ENCODE results near the gene IMMP2L. TPM values are rescaled to one million over a fixed set of nuclear protein-coding genes. Genes with fewer than 3 reads are reported as not detected.
"Not testable (repeated sequence)": the region's sequence is repeated elsewhere in the genome, so short reads cannot be mapped to it uniquely, and the experiment has no call there.

Gene IMMP2L
- total RNA-seq, 3 donors from 2014 or later (not counting 1 experiment from before 2014, with no cell fraction given): 6.9 to 9.2 (median 8.7) TPM

- no peaks in the 10 kb centered on the region for H3K27me3 Mint-ChIP-seq (ENCODE audit: low read depth in 2 of 2)
- H3K9me3 Mint-ChIP-seq: peaks cover 0 to 3% of the 10 kb centered on the region in 2 donors
- Histone ChIP-seq H3K36me3 (ENCODE audit: control insufficient read depth, insufficient read depth, low read length) (no peaks in the 10 kb centered on the region), H3K27me3 (ENCODE audit: control insufficient read depth, insufficient read depth, low read length) (no peaks in the 10 kb centered on the region), H3K27ac (ENCODE audit: low read length) (no peak overlapping the region), H3K4me1 (ENCODE audit: control insufficient read depth, insufficient read depth, low read length) (no peaks in the 10 kb centered on the region), H3K9me3 (ENCODE audit: control insufficient read depth, insufficient read depth, low read length) (no peaks in the 10 kb centered on the region), H3K4me3 (ENCODE audit: low read length) (no peak overlapping the region)
- no peak overlapping the region for H3K4me3 Mint-ChIP-seq
- 94% methylated on average over 3 of the region's 4 CpGs for WGBS (ENCODE audit: insufficient coverage)
- no peak overlapping the region for H3K27ac Mint-ChIP-seq
- no peak for DNase-seq
- ATAC-seq: no peak
- TF ChIP-seq, protein P1, sequence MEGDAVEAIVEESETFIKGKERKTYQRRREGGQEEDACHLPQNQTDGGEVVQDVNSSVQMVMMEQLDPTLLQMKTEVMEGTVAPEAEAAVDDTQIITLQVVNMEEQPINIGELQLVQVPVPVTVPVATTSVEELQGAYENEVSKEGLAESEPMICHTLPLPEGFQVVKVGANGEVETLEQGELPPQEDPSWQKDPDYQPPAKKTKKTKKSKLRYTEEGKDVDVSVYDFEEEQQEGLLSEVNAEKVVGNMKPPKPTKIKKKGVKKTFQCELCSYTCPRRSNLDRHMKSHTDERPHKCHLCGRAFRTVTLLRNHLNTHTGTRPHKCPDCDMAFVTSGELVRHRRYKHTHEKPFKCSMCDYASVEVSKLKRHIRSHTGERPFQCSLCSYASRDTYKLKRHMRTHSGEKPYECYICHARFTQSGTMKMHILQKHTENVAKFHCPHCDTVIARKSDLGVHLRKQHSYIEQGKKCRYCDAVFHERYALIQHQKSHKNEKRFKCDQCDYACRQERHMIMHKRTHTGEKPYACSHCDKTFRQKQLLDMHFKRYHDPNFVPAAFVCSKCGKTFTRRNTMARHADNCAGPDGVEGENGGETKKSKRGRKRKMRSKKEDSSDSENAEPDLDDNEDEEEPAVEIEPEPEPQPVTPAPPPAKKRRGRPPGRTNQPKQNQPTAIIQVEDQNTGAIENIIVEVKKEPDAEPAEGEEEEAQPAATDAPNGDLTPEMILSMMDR (IDR thresholded peaks at IDR 0.05): no peak
- H3K36me3 Mint-ChIP-seq: no peaks in the 10 kb centered on the region
- intact Hi-C loops (cut with micrococcal nuclease): no loop called here
- H3K4me1 Mint-ChIP-seq: no peaks in the 10 kb centered on the region
Measured at GRCh38 chr7:111294494-111294893, 267.8 kb downstream of the IMMP2L start.

GRCh38 chr7:111292026-111292470 lies 270.2 kb downstream of the IMMP2L start:
- H3K27me3 Mint-ChIP-seq (ENCODE audit: low read depth in 2 of 2): no peaks in the 10 kb centered on the region
- H3K36me3 Mint-ChIP-seq: no peaks in the 10 kb centered on the region
- DNase-seq: no peak
- no peak overlapping the region for H3K27ac ChIP-seq (ENCODE audit: low read length)
- no peaks in the 10 kb centered on the region for H3K4me1 ChIP-seq (ENCODE audit: control insufficient read depth, insufficient read depth, low read length)
- no peak overlapping the region for H3K27ac Mint-ChIP-seq
- TF ChIP-seq, protein P1 (IDR thresholded peaks at IDR 0.05): no peak
- H3K4me3 Mint-ChIP-seq: no peak overlapping the region
- H3K4me1 Mint-ChIP-seq: no peaks in the 10 kb centered on the region
- H3K9me3 ChIP-seq (ENCODE audit: control insufficient read depth, insufficient read depth, low read length): no peaks in the 10 kb centered on the region
- no peaks in the 10 kb centered on the region for H3K36me3 ChIP-seq (ENCODE audit: control insufficient read depth, insufficient read depth, low read length)
- no peak overlapping the region for H3K4me3 ChIP-seq (ENCODE audit: low read length)
- no peaks in the 10 kb centered on the region for H3K9me3 Mint-ChIP-seq
- ATAC-seq: no peak
- intact Hi-C loops (cut with micrococcal nuclease): no loop called here
- no peaks in the 10 kb centered on the region for H3K27me3 ChIP-seq (ENCODE audit: control insufficient read depth, insufficient read depth, low read length)
- WGBS (ENCODE audit: insufficient coverage): 66% methylated on average over 1 of the region's 1 CpG

- Mint-ChIP-seq H3K4me3 (no peak overlapping the region), H3K36me3 (no peaks in the 10 kb centered on the region), H3K9me3 (no peaks in the 10 kb centered on the region), H3K4me1 (no peaks in the 10 kb centered on the region), H3K27me3 (ENCODE audit: low read depth in 2 of 2) (no peaks in the 10 kb centered on the region), H3K27ac (no peak overlapping the region)
- DNase-seq: no peak
- Histone ChIP-seq H3K27me3 (ENCODE audit: control insufficient read depth, insufficient read depth, low read length) (no peaks in the 10 kb centered on the region), H3K4me3 (ENCODE audit: low read length) (no peak overlapping the region), H3K27ac (ENCODE audit: low read length) (no peak overlapping the region), H3K36me3 (ENCODE audit: control insufficient read depth, insufficient read depth, low read length) (no peaks in the 10 kb centered on the region), H3K9me3 (ENCODE audit: control insufficient read depth, insufficient read depth, low read length) (no peaks in the 10 kb centered on the region), H3K4me1 (ENCODE audit: control insufficient read depth, insufficient read depth, low read length) (no peaks in the 10 kb centered on the region)
- no peak for ATAC-seq
- intact Hi-C loops (cut with micrococcal nuclease): no loop called here
- 81% methylated on average over 1 of the region's 1 CpG for WGBS (ENCODE audit: insufficient coverage)
- TF ChIP-seq, protein P1 (IDR thresholded peaks at IDR 0.05): no peak
Measured at GRCh38 chr7:111290982-111291381, 271.3 kb downstream of the IMMP2L start.

- H3K27ac Mint-ChIP-seq: no peak overlapping the region
- H3K4me3 Mint-ChIP-seq: no peak overlapping the region
- H3K9me3 Mint-ChIP-seq: peaks cover 0 to 2% of the 10 kb centered on the region in 2 donors
Measured at GRCh38 chr7:111290419-111290818, 271.9 kb downstream of the IMMP2L start.

DNA sequence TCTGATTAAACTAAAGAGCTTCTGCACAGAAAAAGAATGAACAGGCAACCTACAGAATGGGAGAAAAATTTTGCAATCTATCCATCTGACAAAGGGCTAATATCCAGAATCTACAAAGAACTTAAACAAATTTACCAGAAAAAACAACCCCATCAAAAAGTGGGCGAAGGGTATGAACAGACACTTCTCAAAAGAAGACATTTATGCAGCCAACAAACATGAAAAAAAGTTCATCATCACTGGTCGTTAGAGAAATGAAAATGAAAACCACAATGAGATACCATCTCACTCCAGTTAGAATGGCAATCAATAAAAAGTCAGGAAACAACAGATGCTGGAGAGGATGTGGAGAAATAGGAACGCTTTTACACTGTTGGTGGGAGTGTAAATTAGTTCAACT lies 273.9 kb downstream of the IMMP2L start:
- 62% methylated on average over 3 of the region's 3 CpGs for WGBS (ENCODE audit: insufficient coverage)
- H3K9me3 Mint-ChIP-seq; H3K4me1 ChIP-seq (ENCODE audit: control insufficient read depth, insufficient read depth, low read length); intact Hi-C loops (cut with micrococcal nuclease); H3K27ac ChIP-seq (ENCODE audit: low read length); H3K4me1 Mint-ChIP-seq; H3K27me3 ChIP-seq (ENCODE audit: control insufficient read depth, insufficient read depth, low read length); DNase-seq; H3K36me3 ChIP-seq (ENCODE audit: control insufficient read depth, insufficient read depth, low read length); H3K4me3 ChIP-seq (ENCODE audit: low read length); H3K4me3 Mint-ChIP-seq; ATAC-seq; H3K27me3 Mint-ChIP-seq (ENCODE audit: low read depth in 2 of 2); H3K36me3 Mint-ChIP-seq; H3K27ac Mint-ChIP-seq; H3K9me3 ChIP-seq (ENCODE audit: control insufficient read depth, insufficient read depth, low read length): not testable (repeated sequence)

More at GRCh38 chr7:111290419-111290818, 271.9 kb downstream of the IMMP2L start:
- H3K27ac ChIP-seq (ENCODE audit: low read length): no peak overlapping the region
- ATAC-seq: no peak
- intact Hi-C loops (cut with micrococcal nuclease): no loop called here
- H3K4me1 ChIP-seq (ENCODE audit: control insufficient read depth, insufficient read depth, low read length): no peaks in the 10 kb centered on the region
- no peak overlapping the region for H3K4me3 ChIP-seq (ENCODE audit: low read length)
- H3K27me3 ChIP-seq (ENCODE audit: control insufficient read depth, insufficient read depth, low read length): no peaks in the 10 kb centered on the region
- no peak for DNase-seq
- Mint-ChIP-seq H3K4me1 (no peaks in the 10 kb centered on the region), H3K27me3 (ENCODE audit: low read depth in 2 of 2) (no peaks in the 10 kb centered on the region), H3K36me3 (no peaks in the 10 kb centered on the region)
- no peaks in the 10 kb centered on the region for H3K36me3 ChIP-seq (ENCODE audit: control insufficient read depth, insufficient read depth, low read length)
- WGBS (ENCODE audit: insufficient coverage): no CpG with 5 or more reads among the region's 1 CpG
- TF ChIP-seq, protein P1 (IDR thresholded peaks at IDR 0.05): no peak
- H3K9me3 ChIP-seq (ENCODE audit: control insufficient read depth, insufficient read depth, low read length): no peaks in the 10 kb centered on the region
